DMS153 treated with DMSO at 0.1 percent for 48 hours (cell line): ENCODE measurements around the gene SLC6A5.

Source experiments
- DNase-seq: peaks from one replicate; lab custom pipeline; 2025; ENCODE audit not compliant: unreplicated experiment; lab: John Stamatoyannopoulos, UW

The SLC6A5 gene

GRCh38 chr11:20668131-20668809, 68.9 kb downstream of the SLC6A5 start:
- DNase-seq = no peak

- no peak for DNase-seq
Measured at GRCh38 chr11:20668844-20669819, 69.7 kb downstream of the SLC6A5 start, which contains the start of gene NELL1. TSS of gene NELL1 (plus strand) at chr11:20669586.

- no peak for DNase-seq
Measured at GRCh38 chr11:20669820-20670684, 70.6 kb downstream of the SLC6A5 start.

GRCh38 chr11:20670932-20671403, 71.6 kb downstream of the SLC6A5 start:
- no peak for DNase-seq

GRCh38 chr11:20671856-20672546, 72.6 kb downstream of the SLC6A5 start:
- DNase-seq = peak; percentile 45

GRCh38 chr11:20672575-20672974, 73.2 kb downstream of the SLC6A5 start:
- DNase-seq = no peak

- no peak for DNase-seq
Measured at GRCh38 chr11:20676658-20677057, 77.2 kb downstream of the SLC6A5 start.

- DNase-seq = no peak
Measured at GRCh38 chr11:20688761-20689160, 89.4 kb downstream of the SLC6A5 start.

- no peak for DNase-seq
Measured at GRCh38 chr11:20707876-20708275, 108.5 kb downstream of the SLC6A5 start.
